NCI-H2227 (cell line): ENCODE data around the gene C19orf47.

Experiments used
- DNase-seq: peaks from one replicate; lab custom pipeline; 2025; ENCODE audit not compliant: unreplicated experiment; lab: John Stamatoyannopoulos, UW

C19orf47 gene

DNA sequence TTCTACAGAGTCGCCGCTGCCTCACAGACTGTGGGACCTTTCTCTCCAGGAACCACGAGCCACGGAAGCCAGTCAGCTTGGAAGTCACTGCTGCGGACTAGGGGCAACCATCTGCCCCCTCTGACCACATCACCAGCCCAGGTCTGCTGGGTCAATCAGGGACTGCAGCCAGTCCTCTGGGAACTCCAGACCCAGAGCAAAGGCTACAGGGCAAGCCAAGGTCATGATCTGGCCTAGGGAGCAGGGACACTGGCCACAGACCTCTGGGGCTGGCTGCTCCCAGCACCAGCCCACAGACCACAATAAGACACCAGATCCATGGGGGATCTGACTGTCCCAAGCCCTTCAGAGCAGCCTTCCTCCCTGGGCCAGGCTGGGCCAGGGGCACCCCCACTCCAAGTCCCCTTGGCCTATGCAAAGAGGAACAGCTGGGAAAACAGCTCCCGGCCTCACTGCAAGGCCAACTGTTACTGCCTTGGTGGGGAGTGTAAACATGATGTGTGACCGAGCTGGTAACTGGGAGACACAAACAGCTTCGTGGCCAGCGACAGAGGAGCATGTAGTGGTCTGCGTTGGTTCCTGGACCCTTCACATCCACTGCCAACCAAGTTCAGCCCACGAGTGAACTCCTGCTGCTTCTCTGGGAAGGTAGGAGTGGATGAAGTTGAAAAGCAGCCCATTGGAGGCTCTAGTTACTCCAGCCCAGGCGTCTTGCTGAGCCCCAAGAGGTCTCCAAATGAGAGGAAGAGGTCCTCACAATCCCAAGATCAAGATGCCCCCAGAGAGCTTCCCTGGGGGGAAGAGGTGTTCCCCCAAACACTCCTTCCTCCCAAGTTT lies 64.6 kb downstream of the C19orf47 start:
- no peak for DNase-seq

DNA sequence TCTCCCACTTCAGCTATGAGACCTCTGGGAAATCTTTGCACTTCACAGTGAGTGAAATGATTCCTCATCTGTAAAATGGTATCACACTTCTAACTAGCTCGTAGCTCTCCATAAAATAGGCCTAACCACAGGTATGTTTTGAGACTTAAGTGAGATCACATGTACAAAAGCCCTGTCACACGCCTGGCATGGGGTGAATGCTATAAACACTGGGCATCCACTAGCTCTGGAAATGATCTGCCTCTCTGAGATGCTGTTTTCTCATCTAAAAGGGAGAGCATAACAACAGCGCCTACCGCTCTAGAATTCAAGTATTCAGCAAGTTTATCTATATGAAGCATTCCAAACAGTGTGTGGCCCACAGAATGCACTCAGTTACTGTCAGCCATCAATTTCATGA lies 65.3 kb downstream of the C19orf47 start:
- DNase-seq = peak; percentile 60

DNA sequence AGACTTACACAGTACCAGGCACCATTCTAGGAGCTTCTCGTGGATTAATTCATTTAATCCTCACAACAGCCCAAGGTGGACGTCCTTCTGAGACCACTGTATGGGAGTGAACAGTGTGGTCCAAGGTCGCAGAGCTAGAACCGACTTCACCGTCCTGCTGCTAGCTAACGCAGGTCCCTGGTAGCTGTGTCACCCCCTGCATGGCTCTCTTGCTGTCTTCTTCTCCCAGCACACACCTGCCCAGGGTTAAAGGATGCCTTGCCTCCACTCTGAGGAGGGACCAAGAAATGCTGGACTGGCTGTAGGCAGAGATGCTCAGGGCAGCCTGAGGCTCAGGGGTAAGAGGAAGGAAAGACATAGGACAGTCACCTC lies 66.0 kb downstream of the C19orf47 start:
- no peak for DNase-seq

DNA sequence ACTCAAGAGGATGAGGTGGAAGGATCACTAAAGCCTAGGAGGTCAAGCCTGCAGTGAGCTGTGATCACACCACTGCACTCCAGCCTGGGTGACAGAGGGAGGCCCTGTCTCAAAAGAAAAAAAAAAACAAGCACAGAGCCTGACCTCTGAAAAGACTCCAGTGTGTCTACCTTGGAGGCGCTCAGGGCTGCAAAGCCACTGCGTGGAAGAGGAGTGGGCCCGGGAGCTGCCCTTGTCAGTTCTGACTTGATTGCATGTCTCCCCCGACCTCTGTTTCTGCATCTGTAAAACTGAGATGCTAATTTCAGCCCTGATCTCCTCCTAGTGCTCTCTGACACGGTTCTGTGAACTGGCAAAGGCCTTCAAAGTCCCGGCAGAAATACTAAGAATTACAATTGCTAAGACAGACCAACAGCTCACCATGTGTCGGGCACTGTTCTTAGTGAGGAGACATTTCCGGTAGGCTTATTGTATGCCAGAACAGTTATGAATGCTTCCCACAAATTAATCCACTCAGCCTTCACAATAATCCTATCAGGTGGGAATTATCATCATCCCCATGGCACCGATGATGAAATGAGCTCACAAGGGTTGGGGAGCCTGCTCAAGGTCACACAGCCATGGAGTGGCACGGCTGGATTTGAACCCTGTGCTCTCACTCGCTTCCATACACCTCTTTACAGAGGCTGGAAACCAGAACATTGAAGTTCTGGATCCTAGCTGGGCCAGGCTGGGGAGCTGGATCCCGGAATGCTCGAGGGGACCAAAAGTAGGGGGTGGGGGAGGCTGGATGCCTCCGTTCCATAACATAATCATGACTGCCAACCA lies 66.6 kb downstream of the C19orf47 start:
- no peak for DNase-seq

DNA sequence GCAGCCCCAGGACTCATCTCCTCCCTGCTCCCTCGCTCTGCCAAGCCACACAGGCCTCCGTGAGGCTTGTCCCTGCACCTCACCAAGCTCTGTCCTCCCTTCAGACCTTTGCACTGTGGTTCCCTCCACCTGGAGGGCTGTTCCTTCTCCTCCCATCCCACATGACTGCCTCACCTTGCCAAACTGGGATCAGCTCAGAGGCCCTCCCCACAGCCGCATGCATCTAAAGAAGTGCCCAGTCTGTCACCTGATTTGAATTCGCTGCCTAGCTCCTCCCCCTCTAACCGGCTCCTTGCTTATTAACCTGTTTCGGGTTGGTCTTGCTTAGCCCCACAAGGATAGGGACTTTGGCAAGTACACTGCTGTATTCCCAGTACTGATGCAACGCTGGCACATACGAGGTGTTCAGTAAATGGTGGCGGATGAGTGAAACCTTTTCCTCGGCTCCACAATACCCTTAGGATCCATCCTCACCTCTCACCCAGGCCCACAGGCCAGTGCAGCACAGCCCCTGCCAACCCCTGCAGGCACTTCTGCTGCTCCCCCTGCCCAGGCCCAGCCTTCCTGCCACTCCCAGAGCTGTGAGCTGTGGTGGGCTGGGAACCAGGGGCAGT lies 67.5 kb downstream of the C19orf47 start:
- no peak for DNase-seq

DNA sequence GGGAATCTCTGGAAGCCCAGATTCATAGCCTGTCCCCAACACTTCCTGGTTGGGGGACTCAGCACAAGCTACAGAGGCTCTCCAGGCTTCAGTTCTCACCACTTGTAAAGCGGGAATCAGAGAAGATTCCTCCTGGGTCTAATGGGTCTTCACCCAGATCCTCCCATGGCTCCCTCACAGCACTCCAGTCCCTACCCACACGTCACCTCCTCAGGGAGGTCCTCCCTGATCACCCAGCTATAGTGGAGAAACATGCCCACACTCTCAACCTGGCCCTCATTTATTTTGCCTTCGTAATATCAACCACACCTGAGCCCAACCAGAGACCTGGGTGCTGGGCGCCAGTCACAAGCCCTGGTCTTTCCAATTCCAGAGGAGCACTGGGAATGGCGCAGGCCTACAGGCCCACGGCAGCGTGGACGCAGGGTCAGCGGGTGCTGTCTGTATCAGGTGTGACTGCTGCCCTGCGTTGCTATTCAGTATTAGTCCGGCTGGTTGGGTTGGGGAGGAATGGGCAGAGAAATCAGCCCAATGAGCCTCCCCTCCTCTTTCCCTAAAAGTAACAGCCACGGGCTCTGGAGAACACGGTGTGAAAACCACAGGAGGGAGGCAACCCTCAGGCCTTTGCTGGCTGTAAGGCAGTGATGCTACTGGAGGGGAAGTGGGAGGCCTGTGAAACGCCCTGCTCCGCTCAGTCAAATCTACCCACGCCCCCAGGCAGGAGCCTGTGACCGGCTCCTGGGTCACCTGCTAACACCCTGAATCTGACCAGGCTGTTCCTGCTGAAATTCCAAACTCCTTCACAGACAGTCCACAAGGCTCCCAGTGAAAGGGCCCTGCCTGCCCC lies 68.2 kb downstream of the C19orf47 start:
- no peak for DNase-seq

DNA sequence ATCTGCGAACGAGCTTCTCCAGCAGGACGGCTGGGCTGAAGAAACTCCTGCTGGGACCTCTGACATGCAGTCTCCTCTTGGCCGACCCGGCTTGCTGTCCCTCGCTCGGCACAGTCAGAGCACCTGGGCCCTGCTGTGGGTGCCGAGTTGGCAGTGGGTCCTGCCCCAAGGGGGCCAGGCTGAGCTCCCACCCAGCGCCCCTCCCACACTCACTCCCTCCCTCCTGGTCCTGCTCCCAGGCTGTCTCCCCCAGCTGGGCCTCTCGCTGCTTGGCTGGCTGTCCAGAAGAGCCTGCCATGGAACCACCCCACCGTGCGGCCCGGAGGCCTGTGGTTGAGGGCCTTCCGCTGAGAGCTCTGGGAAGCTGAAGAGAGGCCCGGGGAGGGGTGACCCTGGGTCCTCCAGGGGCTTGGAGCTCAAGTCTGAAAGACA lies 69.1 kb downstream of the C19orf47 start:
- no peak for DNase-seq

DNA sequence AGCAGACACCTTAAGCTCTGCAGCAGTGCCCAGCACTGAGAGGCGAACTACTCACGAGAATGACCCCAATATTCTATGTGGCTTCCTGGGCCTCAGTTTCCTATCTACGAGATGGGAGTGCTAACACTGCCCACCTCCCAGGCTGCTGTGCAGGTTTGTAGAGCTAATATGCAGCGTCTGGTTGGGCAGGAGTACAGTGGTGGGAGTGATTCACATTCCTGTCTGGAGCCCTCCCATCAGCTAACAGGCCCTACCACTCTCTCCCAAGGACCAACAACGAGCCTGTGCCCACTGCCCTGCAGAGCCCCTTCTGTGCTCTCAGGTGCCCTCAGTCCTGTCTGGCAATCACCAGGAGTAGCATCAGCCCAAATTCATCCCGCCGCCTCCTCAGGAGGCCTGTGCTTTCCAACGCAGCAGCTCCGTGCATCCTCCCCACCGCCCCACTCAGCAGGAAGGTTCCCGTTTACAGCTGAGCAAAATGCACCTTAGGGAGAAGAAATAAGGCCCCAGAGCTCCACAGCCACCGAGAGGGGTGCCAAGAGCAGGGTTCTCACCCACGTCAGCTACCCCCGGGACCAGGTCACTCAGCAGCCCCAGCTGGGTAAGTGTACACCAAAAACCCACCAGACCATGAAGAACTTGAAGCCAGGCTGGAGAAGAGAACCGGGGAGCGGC lies 69.7 kb downstream of the C19orf47 start:
- DNase-seq = no peak

DNA sequence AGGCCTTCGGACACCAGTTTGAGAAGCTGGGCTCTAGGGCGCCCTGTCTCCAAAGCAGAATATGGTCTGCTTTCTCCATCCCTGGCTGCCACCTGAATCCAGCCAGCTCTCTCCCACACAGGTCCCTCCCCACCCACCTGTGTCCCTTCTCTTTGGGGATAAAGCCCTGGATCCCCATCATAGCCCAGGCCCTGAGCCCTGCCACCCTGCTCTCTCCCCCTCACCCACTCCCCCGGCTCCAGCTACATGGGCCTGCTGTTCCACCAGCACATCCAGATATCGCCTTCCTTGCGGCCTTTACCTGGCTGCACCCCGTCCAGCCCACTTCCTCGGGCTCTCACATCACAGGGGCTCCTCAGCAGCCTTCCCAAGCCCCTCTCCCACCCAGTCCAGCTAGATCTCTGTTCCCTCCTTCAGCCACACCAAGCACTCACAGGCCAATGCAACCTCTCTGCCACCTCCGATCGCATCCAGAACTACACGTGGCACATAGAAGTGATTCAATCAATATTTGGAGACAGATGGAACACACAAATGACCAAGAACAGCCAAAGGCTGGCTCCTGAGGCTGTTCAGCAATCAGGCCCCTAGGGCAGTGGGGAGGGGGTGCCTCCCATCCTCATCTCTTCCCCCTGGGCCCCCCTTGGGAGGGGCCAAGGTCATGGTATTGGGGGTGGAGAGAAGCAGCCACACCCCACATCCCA lies 70.7 kb downstream of the C19orf47 start:
- DNase-seq = no peak

DNA sequence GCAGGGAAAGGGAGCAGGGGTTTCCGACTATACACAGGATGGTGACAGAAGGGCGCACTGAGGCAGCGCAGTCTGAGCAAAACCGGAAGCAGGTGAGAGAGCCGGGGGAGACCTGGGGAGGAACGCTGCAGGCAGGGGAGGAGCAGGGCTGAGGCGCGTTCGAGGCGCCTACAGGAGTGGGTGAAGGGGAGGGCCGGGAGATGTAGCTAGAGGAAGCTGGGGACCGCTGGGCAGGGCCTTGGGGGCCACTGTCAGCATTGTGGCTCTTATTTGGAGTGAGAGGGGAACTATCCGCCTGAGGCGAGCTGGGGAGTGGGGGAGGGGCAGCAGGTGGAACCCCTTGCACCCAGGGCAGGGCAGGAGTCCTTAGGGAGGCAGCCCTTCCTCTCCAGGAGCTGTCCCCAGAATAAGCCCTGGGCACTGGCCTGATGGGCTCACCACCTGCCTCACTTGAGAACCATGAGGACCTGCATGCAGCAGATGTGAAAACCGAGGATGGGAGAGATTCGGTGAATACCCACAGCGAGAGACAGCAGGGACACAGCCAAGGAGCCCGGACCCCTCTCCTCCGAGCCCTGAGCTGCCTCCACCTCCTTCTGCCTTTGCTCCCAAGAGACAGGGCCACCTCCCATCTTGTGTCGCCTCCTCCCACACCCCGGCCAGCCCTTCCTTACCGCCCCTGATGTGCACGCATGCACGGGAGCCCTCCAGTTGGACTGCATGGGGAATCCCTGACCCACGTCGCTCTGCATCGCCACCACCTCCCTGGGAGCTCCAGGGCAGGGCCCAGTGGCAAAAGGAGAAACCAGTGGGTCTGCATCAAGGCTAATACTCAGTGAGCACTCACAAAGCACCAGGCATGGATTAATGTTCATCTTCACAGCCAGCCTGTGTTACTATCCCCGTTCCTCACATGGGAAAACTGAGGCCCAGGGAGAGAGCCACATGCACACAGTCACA lies 73.3 kb downstream of the C19orf47 start:
- DNase-seq = no peak

DNA sequence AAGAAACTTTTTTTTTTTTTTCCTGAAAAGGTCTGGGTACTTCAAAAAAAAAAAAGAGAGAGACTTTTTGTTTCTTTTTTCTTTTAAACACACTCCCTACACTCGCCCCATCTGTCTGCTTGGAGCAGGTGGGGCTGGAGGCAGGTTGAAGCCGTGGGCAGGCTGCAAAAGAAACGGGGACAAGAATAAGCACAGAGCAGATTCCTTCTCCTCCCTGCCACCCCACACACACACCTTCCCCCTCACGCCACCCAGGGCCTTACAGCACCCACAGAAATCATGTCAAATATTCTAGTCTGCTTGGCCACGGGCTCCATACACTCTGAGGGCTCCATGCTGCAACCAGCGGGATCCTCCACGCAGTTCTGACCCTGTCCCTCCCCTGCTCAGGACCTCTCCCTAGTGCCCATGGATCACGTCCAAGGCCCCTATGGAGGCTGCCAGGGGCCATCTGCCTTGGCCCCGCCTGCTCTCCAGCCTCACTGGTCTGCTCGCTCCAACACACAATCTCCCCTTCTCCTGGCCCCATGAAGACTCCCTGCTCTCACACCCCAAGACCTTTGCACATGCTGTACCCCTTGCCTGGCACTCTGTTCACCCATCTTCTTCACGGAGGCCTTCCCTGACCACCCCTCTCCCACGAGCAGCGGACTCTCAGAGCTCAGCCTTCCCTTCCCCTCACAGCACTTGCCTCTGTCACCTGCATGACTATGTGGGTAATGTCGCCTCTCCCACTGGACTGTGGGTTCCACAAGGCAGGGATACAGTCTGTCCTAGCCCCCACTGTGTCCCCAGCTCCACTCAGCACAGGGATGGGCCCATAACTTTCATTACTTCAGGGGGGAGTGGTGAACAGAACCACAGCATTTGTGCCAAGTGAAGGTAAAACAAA lies 74.5 kb downstream of the C19orf47 start:
- no peak for DNase-seq

DNA sequence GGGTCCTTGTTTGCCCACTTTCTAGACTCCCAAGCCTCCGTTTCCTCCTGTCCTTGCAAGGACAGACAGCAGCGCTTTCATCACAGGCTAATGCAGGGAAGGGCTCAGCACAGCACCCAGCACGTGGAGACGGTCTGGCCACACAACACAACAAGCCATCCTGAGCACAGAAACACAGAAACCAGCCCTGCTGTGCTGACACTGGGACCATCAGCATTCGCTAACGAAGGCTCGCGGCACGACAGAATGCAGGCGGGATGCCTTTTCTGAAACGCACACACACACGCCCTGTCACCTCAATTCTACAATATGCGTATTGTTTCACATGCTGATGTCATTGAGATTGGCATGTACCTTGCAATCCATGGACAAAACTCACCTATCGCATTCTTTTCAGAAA lies 75.9 kb downstream of the C19orf47 start:
- no peak for DNase-seq

DNA sequence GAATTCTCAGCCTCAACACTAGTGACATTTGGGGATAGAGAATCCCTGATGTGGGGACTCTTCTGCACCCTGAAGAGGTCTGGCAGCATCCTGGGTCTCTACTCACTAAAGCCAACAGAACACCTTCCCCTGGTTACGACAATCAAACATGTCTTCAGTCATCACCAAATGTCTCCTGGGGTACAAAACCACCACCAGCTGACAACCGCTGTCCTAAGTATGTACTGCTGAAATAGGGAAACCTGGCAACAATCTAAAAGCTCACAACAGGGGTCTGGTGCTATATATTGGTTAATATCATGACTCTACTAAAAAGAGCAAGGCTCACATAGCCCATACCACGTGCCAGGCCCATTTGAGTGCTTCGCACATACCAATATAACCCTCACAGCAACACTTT lies 76.5 kb downstream of the C19orf47 start:
- no peak for DNase-seq

DNA sequence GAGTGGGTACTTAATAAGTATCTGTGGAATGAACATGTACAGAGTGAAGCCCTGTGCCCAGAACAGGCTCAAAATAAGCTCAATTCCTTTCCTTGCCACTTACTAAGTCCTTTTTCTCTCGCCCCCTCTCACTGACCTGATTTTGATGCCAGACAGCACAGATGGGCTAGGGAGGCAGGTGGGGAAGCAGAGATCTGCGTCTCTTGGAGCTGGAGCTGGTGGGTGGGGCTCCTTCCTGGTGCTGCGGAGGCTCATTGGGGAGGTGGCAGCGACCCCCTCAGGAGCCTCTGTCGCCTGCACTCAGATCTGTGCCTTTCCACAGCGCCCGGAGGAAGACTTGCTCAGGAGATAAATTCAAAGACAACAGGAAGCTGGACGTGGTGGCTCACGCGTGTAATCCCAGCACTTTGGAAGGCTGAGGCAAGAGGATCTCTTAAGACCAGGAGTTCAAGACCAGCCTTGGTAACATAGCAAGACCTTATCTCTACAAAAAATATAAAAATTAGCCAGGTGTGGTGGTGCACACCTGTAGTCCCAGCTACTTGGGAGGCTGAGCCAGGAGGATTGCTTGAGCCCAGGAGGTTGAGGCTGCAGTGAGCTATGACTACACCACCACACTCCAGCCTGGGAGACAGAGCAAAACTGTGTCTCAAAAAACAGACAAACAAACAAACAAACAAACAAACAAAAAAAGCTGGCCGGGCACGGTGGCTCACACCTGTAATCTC lies 77.7 kb downstream of the C19orf47 start:
- DNase-seq = no peak
